A549 (cell line): ENCODE measurements around the gene PDILT.

Experiments
- BCL3 ChIP-seq: fragments of >200 bp; sonication (Bioruptor Twin); formaldehyde crosslinking; IDR thresholded peaks from 3 replicates; pipeline ENCODE4 v1.6.1; 2016
- EP300 ChIP-seq, 2 experiments: fragments of >200 bp; sonication (Bioruptor Twin); formaldehyde crosslinking; IDR thresholded peaks; 2 replicates in 1 of 2; 3 replicates in 1 of 2; pipeline ENCODE4 v1.6.1; 2016 to 2017
- FOSB ChIP-seq: fragments of 250-450 bp; sonication (Bioruptor Pico); IDR thresholded peaks from 2 replicates; pipeline ENCODE4 v1.5.0; 2020; ENCODE audit warnings: mild to moderate bottlenecking, moderate library complexity
- JUN ChIP-seq, 2 experiments: fragments of >200 bp; sonication (Bioruptor Twin); formaldehyde crosslinking; IDR thresholded peaks; 2 replicates in 1 of 2; 3 replicates in 1 of 2; pipeline ENCODE4 v1.6.1; 2016 to 2017
- JUNB ChIP-seq: fragments of >200 bp; sonication (Bioruptor Twin); formaldehyde crosslinking; IDR thresholded peaks from 2 replicates; pipeline ENCODE4 v1.6.1; 2016
- RFX5 ChIP-seq: fragments of 450-650 bp; IDR thresholded peaks from 2 replicates; pipeline ENCODE4 v1.7.1; 2014; ENCODE audit warnings: antibody characterized with exemption, mild to moderate bottlenecking, moderate library complexity
- TF ChIP-seq, protein P1 (sequence below): fragments of >200 bp; sonication (Bioruptor Twin); formaldehyde crosslinking; IDR thresholded peaks from 3 replicates; pipeline ENCODE4 v1.5.1; 2016
- TF ChIP-seq, protein P2 (sequence below): fragments of 250-450 bp; sonication (Bioruptor Pico); IDR thresholded peaks from 2 replicates; pipeline ENCODE4 v1.5.0; 2021; ENCODE audit warnings: mild to moderate bottlenecking, moderate library complexity, borderline replicate concordance

- TF ChIP-seq EP300 (IDR thresholded peaks at IDR 0.05) (no peak), JUN (IDR thresholded peaks at IDR 0.05) (no peak), RFX5 (no peak), JUNB (no peak), BCL3 (no peak), FOSB (no peak)
- TF ChIP-seq, protein P1, sequence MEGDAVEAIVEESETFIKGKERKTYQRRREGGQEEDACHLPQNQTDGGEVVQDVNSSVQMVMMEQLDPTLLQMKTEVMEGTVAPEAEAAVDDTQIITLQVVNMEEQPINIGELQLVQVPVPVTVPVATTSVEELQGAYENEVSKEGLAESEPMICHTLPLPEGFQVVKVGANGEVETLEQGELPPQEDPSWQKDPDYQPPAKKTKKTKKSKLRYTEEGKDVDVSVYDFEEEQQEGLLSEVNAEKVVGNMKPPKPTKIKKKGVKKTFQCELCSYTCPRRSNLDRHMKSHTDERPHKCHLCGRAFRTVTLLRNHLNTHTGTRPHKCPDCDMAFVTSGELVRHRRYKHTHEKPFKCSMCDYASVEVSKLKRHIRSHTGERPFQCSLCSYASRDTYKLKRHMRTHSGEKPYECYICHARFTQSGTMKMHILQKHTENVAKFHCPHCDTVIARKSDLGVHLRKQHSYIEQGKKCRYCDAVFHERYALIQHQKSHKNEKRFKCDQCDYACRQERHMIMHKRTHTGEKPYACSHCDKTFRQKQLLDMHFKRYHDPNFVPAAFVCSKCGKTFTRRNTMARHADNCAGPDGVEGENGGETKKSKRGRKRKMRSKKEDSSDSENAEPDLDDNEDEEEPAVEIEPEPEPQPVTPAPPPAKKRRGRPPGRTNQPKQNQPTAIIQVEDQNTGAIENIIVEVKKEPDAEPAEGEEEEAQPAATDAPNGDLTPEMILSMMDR = no peak
- TF ChIP-seq, protein P2, sequence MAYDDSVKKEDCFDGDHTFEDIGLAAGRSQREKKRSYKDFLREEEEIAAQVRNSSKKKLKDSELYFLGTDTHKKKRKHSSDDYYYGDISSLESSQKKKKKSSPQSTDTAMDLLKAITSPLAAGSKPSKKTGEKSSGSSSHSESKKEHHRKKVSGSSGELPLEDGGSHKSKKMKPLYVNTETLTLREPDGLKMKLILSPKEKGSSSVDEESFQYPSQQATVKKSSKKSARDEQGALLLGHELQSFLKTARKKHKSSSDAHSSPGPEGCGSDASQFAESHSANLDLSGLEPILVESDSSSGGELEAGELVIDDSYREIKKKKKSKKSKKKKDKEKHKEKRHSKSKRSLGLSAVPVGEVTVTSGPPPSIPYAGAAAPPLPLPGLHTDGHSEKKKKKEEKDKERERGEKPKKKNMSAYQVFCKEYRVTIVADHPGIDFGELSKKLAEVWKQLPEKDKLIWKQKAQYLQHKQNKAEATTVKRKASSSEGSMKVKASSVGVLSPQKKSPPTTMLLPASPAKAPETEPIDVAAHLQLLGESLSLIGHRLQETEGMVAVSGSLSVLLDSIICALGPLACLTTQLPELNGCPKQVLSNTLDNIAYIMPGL = no peak
Measured at GRCh38 chr16:20404637-20405036, at the start of gene PDILT.
